Endometrium (tissue), 2 donors: Measurements from ENCODE around the gene NMUR1.
"Not testable (repeated sequence)": the region's sequence is repeated elsewhere in the genome, so short reads cannot be mapped to it uniquely, and the experiment has no call there.

Experiments
- FAIRE-seq: peaks from 2 replicates; lab custom pipeline; 2012; peaks lifted over from hg19 to GRCh38; lab: Jason Lieb, UNC
- donor health status: control.
- donor health status: control.

Gene NMUR1, protein sequence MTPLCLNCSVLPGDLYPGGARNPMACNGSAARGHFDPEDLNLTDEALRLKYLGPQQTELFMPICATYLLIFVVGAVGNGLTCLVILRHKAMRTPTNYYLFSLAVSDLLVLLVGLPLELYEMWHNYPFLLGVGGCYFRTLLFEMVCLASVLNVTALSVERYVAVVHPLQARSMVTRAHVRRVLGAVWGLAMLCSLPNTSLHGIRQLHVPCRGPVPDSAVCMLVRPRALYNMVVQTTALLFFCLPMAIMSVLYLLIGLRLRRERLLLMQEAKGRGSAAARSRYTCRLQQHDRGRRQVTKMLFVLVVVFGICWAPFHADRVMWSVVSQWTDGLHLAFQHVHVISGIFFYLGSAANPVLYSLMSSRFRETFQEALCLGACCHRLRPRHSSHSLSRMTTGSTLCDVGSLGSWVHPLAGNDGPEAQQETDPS

DNA sequence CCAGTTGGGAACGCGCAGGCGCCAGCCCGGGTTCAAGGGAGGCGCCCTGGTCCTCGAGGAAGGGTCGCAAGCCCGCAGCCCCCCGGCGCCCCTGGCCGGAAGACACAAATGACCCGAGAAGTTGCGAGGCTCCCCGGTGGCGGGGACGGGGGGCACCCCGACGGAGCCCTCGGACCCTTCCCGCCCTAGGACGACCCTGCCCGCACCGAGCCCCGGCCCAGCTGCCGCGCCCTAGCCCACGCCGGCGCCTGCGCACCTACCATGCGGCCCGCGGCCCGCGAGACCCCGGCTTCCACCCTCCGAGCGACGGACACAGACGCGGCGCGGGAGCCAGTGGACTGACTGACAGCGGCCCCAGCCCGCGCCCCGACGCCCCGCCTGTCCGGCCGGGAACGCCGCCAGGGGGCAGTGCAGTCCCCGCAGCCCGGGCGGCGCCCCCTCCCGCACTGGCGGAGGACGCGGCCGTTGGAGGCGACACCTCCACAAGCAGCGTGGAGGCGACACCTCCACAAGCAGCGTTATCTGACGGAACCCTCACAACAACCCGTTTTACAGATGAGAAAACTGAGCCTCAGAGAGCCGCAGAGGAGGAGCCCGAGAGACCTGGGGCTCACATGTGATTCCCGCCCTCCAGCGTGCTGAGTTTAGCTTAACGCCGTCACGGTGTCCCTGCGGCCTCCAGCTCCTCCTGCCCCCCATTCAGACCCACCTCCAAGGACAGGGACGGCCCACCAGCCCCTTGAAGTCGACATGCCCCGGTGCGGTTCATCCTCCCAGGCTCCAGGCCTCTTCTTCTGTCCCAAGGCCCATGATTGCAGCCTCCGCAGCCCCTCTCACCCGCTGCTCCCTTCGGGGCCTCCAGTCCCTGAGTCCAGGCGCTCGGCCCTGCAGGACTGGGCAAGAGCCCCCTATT lies at the start of gene NMUR1:
TSS of gene NMUR1 (minus strand) at position 347 of the 913 bp plus-strand sequence. CDS start at position 263, 84 bp downstream.
- no peak for FAIRE-seq

DNA sequence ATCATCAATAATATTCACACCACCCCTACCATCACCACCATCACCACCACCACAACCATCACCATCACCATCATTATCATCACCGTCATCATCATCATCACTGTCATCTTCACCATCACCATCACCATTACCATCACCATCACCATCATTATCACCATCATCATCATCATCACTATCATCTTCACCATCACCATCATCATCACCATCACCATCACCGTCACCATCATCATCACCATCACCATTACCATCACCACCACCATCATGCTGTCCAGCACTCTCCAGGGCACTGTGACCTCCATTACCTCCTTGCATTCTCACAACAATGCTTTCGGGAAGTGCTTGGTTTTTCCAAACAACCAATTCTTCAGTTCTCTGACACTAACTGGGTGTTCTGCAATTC lies 49.3 kb upstream of the NMUR1 start:
- FAIRE-seq, result no peak

DNA sequence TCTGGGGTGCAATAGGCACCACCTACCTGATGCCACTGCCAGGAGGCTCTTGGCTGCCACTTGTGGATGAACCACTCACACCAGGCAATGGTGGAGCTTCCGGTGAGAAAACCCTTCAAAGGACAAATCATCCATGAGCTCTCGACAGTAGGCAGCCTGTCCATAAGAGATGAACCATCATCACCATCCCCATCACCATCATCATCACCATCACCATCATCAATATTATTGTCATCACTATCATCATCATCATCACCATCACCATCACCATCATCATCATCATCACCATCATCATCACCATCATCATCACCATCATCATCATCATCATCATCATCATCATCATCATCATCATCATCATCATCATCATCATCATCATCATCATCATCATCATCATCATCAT lies 48.4 kb upstream of the NMUR1 start:
- not testable (repeated sequence) for FAIRE-seq

DNA sequence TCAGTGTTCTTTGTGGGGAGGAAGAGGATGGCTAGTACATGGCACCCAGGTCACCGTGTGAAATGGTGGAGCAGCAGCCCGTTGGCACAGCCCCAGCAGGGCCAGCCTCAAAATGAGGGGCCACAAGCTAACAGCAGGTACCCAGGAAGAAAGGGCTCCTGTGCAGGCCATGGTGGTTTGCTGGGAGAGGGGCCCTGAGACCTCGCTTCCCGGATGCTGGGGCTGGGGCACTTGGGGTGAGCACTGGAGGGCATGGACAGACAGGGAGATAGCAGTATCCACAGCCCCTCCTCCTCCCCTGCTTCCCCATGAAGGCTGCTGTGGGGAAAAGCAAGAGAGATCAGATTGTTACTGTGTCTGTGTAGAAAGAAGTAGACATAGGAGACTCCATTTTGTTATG lies 46.2 kb upstream of the NMUR1 start:
- FAIRE-seq, result no peak

DNA sequence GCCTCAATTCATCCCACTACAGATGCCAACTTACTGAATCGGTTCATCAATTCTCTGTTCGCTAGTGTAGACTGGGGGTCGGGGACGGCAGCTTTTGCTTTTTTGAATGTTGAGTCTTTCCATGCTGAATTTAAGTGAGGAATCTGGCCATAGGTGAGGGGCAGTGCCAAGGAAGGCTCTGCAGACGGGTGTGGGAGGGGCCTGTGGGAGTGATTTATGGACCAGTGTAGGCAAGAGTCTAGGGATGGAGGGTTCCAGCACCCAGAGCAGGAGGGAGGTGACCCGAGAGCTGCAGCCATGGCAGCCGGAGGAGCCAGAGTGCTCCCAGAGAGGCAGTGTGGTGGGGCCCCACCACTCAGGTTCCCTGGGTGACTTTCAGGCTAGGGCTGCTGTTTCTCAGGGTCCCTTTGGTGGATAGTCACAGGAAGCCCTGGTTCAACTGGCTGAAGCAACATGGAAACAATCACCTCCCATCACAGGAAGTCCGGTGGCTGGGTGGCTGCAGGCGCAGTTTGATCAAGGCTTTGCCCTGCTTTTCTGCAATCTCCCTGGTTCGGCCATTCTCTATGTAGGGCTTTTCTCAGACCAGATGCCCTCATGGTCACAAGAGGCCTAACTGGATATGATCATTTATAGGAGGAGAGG lies 45.5 kb upstream of the NMUR1 start:
- no peak for FAIRE-seq

DNA sequence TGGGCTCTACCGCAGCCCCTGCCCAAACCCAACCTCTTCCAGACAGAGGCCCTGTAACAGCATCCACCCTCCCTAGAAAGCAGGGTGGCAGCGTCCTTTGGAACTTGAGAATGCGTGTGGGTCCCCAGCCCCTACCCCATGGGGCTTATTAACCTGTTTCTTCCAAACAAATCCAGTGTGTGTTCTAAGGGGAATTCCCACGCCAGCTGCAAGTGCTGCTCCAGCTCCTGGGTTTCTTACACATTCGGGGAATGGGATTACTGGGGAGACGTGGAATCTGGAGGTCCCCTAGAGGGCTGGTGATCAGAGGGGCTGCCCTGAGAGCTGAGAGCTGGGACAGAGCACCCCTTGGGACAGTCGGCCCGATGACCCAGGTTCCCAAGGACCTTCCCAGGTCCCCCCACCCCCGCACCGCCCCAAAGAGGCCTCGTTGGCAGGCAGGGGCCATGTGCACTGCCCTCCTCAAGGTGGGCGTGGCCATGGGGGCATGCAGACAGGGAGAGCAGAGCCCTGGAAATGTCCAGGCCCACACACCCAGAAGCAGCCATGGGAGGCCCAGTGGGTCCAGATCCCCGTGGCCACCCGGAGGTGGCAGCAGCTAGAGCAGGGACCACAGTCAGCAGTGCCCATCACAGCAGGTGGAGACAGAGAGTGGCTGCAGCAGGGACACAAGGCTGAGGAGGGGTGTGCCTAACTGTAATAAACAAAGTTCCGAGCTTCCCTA lies 43.6 kb upstream of the NMUR1 start:
- no peak for FAIRE-seq

DNA sequence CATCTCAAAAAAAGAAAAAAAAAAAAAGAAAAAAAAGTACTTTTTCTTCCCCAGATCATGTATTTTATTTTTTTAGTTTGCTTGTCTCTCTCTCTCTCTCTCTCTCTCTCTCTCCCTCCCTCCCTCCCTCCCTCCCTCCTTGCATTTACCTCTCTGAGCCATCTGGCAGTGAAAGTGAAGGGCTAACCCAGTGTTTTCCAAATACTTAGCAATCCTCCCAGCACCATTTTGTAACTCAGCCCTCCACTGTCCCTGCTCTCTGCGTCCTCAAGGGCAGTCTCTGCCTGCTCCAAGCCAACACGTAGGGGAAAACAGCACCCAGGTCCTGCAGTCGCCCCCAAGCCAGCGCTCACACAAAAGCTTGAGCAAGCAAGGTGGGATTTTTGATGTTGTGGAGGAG lies 42.9 kb upstream of the NMUR1 start:
- FAIRE-seq, result no peak

DNA sequence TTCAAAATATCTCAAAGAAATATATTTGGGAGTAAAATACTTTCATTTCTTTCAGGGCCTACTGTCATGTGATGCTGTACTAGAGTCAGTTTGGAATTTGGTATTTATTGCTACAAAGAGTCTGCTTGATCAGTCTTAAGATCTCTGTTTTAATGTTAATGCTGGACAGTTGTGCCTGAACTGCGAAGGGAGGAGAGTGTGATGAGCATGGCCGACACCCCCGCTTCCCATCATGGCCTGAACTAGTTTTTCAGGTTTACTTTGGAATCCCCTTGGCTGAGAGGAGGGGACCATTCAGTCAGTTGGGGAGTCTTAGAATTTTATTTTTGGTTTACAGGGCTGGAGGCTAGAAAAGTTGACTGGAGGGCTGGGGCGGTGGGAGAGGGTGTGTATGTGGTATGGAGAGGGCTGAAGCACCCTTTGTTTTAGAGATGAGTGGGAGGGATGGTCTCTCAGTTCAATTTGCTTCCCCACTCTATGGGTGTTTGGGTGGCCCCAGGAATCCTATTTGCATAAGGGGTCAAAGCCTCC lies 41.5 kb upstream of the NMUR1 start:
- FAIRE-seq, result peak; percentile 46

DNA sequence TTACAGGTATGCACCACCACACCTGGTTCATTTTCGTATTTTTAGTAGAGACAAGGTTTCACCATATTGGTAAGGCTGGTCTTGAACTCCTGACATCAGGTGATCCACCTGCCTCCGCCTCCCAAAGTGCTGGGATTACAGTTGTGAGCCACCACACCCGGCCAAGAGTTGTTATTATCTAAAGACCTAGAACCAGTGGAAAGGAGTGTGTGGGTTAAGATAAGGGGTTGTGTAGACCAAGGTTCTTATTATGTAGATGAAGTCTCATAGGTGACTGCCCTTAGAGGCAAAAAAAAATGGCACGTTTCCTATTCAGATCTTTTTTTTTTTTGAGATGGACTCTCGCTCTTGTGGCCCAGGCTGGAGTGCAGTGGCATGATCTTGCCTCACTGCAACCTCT lies 40.7 kb upstream of the NMUR1 start:
- FAIRE-seq, result not testable (repeated sequence)

DNA sequence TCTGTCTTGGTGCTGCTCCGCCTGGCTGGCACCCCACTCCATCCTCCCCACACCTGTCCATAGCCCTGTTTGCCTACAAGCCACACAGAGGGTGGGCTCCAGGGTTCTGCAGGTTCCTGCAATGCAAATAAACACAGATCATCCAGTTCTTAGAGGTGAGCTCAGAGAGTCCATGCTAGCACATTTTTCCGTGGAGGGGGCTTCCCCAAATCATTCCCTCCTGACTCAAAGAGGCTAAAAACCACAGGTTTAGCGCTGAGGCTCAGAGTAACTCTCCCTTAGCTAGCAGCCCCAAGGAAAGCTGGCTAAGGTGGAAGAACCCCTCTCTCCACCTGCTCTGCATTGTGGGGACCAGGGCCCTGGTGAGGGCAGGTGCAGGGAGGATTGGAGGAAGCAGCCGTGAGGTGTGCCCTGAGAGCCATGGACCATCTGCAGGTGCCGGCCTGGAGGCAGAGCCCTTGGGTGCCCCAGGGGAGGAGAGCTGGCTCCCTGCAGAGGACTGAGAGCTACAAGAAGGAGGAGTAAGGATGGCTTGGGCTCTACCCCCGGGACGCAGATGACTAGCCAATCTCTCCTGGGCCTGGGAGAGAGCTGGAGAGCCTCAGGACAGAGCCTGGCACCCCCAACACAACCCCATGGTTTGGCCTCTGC lies 38.7 kb upstream of the NMUR1 start:
- FAIRE-seq, result no peak

DNA sequence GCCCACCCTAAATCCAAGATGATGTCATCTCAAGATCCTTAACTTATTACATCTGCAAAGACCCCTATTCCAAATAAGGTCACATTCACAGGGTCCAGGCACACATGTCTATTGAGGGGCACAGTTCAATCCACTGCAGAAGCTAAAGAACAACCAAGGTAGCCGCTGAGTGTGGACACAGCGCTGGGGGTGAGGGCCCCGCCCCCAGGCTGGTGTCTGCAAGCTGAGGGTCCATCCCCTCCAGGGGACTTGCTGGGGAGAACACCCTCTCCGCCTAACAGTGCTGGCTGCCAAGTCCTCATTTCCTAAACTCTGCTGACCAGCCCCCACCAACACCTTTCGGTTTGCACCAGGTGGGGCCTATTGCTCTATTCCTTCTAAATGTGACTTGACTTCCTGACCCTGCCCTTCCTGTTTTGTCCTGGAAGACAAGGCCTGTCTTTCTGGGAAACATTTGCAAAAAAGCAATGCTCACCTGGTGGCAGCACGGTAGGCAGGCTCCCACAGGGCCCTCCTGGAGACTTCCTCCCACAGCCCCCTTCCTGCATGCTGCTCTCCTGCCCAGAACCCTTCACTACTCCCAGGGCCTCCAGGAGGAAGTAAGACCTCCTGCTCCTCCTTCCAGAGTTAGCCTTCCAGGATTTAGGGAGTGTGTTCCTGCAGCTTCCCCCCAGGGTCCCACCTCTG lies 38.0 kb upstream of the NMUR1 start:
- no peak for FAIRE-seq

DNA sequence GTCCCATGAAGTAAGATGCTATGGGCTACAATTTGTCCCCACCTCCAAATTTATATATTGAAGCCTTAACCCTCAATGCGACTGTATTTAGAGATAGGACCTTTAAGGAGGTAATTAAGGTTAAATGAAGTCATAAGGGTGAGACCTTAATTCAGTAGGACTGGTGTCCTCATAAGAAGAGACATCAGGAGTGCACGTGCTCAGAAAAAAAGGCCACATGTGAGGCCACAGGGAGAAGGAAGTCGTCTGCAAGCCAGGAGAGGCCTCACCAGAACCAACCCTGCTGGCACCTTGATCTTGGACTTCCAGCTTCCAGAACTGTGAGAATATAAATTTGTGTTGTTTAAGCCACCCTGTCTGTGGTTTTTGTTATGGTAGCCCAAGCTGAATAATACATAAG lies 36.9 kb upstream of the NMUR1 start:
- no peak for FAIRE-seq

DNA sequence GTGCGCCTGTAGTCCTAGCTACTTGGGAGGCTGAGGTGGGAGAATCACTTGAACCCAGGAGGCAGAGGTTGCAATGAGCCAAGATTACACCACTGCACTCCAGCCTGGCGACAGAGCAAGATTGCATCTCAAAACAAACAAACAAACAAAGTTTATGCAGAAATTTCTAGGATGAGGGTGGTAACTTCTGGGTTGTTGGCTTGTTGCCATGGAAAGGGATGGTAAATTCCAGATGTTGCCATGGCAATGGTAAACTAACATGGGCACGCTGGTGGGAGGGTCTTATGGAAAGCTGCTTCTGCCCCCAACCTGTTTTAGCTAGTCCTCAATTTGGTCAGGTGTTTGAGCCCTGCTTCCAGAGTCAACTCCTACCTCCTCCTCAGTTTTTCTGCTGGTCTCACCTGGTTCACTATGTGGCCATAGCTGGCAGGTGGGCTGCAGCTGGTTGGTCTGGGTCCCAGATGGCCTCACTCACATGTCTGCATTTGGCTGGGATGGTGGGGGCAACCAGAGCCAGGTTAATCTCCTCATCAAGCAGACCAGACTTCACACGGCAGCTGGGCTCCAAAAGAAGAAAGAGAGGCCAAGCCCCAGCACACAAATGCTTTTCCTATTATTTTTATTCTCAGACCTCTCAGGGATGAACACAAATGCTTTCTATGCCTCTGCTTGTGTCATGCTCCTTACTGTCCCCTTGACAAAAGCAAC lies 35.8 kb upstream of the NMUR1 start:
- no peak for FAIRE-seq

DNA sequence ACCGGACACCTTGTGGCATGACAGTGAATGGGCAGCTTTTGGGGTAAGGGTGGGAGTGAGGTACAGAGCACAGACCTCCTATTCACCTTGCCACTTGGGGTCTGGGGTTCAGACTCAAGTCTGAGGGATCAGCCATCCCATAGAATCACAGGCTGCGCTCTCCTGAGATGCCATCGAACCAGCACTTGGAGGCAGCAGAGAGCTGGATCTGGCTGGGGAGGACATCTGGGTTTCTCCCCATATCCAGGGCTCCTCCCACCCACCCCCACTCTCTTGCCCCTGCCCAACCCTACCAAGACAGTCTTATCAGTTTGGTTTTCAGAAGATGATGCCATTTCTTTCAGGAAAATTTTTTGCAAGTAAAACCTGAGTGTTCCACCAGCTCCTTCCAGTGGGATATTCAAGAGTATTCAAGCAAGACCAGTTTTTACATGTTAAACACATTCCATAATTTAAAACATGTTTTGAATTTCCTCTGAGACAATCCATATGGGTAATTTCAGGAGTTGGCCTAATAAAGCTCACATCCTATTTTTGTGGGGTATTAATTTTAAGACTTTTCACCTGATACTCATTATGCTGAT lies 33.2 kb upstream of the NMUR1 start:
- FAIRE-seq, result peak; percentile 54

DNA sequence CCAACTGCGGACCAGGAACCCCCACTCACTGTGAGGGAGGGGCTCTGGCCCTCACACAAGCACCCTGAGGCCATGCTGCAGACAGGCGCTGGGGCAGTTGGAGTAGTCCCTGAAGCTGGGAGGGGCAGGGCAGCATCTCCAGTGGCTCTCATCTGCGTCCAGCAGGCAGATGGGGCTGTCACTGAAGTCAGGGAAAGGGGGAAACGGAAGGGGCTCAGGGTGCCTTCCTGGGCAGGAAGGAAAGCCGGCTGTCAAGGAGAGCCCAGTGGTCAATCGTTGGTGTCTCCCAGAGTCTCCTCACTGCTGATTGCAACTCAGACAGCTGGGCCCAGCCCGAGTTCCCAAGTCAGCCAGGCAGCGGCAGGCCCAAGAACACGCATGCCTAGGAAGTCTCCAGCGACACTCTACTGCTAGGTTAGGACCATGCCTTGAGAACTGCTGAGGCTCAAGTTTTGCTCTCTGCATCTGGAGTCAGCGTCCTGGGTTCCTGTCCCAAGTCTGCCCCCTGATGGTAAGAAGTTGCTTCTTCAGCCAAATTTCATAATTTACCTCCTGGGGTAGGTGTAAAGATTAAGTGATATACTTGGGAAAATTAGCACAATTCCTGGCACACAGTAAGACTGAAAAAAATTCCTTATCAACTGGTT lies 27.4 kb upstream of the NMUR1 start:
- FAIRE-seq, result peak; percentile 90

DNA sequence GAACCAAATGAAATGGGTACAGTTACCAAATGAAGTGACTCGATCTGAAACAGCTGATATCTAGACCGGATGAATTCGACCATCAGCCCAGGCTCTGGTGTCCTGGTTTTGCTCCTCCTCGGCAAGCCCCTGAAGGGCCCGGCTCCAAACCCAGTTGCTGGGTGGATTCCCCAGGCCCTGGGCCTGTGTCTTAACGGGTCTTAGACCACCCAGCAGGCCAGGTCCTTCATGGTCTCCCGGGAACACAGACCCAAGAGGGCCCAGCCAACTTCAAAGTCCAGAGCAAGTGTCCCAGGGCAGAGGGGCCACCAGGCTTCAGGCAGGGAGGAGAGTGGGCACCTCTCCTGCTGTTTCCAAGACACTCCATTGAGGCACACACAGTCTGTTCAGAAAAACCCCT lies 26.7 kb upstream of the NMUR1 start:
- FAIRE-seq, result no peak

DNA sequence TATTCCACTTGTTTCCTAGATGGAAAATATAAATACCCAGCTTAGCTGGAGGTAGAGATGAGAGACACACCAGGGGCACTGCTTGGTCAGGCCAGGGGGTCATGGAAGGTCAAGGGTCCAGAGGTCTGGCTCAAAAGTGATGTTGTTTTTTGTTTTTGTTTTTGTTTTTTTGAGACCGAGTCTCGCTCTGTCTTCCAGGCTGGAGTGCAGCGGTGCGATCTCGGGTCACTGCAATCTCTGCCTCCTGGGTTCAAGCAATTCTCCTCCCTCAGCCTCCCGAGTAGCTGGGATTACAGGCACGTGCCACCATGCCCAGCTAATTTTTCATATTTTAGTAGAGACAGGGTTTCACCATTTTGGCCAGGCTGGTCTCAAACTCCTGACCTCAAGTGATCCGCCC lies 26.3 kb upstream of the NMUR1 start:
- FAIRE-seq, result not testable (repeated sequence)

DNA sequence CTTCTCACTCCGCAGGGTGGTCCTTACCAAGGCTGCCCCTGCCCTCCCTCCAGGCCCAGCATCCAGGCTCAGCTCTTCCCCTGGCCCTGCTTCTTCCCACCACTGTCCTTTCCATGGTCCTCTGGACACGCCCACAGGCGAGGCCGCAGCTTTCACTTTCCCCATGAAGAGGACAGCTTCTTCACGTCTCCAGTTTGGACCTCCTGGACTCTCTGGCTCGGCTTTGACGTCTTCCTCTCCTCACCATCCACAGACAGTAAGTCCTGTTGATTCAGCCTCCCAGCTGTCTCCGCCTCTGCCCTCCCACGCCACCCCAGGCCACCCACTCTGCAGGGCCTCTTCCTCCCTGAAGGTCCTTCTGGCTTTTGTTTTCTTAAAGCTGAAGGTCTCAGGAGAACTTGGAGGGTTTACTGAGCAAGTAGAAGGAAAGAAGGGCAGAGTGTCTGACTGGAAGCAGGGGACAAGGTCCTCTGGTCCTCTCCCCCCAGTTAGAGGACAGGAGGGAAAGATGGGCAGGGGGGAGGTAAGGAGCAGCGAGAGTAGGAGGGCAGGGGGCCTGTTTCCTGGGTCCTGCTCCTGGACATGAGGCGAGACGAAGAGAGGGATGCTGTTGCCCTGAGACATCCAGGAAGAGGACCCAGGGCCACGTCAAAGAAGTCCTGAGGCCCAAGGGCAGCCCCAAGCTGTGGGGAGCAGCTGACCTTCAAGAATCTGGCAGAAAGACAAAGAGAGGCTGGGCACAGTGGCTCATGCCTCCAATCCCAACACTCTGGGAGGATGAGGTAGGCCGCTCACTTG lies 24.7 kb upstream of the NMUR1 start:
- no peak for FAIRE-seq
